H9 (cell line): ENCODE measurements around the gene AKT1S1. TPM values are rescaled to one million over a fixed set of nuclear protein-coding genes. Genes with fewer than 3 reads are reported as not detected.

Source experiments
- DNase-seq: peaks from one replicate; pipeline ENCODE4 v3.0.0-alpha.2; 2017
- H2AFZ ChIP-seq: one replicate; pipeline ENCODE4 v1.6.1; 2013; ENCODE audit warnings: mild to moderate bottlenecking, low read length, control low read depth, moderate library complexity
- H2AK5ac ChIP-seq: 2 replicates; pipeline ENCODE4 v1.6.1; 2013; ENCODE audit warnings: low read length, control low read depth, mixed read lengths; ENCODE audit not compliant: insufficient read length
- H2BK120ac ChIP-seq: one replicate; pipeline ENCODE4 v1.6.1; 2013; ENCODE audit warnings: low read depth, mild to moderate bottlenecking, low read length, control low read depth, inconsistent platforms; ENCODE audit not compliant: poor library complexity, severe bottlenecking
- H2BK12ac ChIP-seq: 2 replicates; pipeline ENCODE4 v1.6.1; 2013; ENCODE audit warnings: low read length, control low read depth, mixed read lengths, low read depth; ENCODE audit not compliant: insufficient read length
- H2BK15ac ChIP-seq: 2 replicates; pipeline ENCODE4 v1.6.1; 2013; ENCODE audit warnings: low read depth, low read length, control low read depth
- H2BK20ac ChIP-seq: one replicate; pipeline ENCODE4 v1.6.1; 2013; ENCODE audit warnings: low read depth, mild to moderate bottlenecking, low read length, control low read depth, inconsistent platforms; ENCODE audit not compliant: poor library complexity, severe bottlenecking
- H2BK5ac ChIP-seq: 2 replicates; pipeline ENCODE4 v1.6.1; 2013; ENCODE audit warnings: low read length, control low read depth, mixed read lengths; ENCODE audit not compliant: insufficient read length
- H3K14ac ChIP-seq: 2 replicates; pipeline ENCODE4 v1.6.1; 2013; ENCODE audit warnings: low read length, control low read depth; ENCODE audit not compliant: insufficient read depth
- H3K18ac ChIP-seq: 2 replicates; pipeline ENCODE4 v1.6.1; 2013; ENCODE audit warnings: low read depth, mild to moderate bottlenecking, mixed read lengths, low read length, control low read depth; ENCODE audit not compliant: insufficient read length
- H3K23ac ChIP-seq: 2 replicates; pipeline ENCODE4 v1.6.1; 2013; ENCODE audit warnings: low read length, control low read depth, mixed read lengths, low read depth; ENCODE audit not compliant: insufficient read length
- H3K23me2 ChIP-seq: 2 replicates; pipeline ENCODE4 v1.6.1; 2013; ENCODE audit warnings: low read depth, mild to moderate bottlenecking, mixed read lengths, low read length, control low read depth; ENCODE audit not compliant: insufficient read length, poor library complexity, severe bottlenecking
- H3K27ac ChIP-seq: 2 replicates; pipeline ENCODE4 v1.5.1; 2013; ENCODE audit warnings: low read length, control low read depth, mixed read lengths, low read depth; ENCODE audit not compliant: insufficient read length
- H3K27me3 ChIP-seq: 2 replicates; pipeline ENCODE4 v1.6.1; 2013; ENCODE audit warnings: low read length, control low read depth, inconsistent platforms; ENCODE audit not compliant: insufficient read depth
- H3K4ac ChIP-seq: 2 replicates; pipeline ENCODE4 v1.6.1; 2013; ENCODE audit warnings: low read depth, mild to moderate bottlenecking, control low read depth, inconsistent platforms, low read length, moderate library complexity
- H3K4me1 ChIP-seq: 2 replicates; pipeline ENCODE4 v1.6.1; 2013; ENCODE audit warnings: low read length, control low read depth, inconsistent platforms; ENCODE audit not compliant: insufficient read depth
- H3K4me2 ChIP-seq: 2 replicates; pipeline ENCODE4 v1.6.1; 2013; ENCODE audit warnings: low read length, control low read depth, mixed read lengths; ENCODE audit not compliant: insufficient read length, insufficient read depth
- H3K56ac ChIP-seq: 2 replicates; pipeline ENCODE4 v1.6.1; 2013; ENCODE audit warnings: low read depth, mild to moderate bottlenecking, mixed read lengths, low read length, control low read depth; ENCODE audit not compliant: insufficient read length
- H3K79me1 ChIP-seq: 2 replicates; pipeline ENCODE4 v1.6.1; 2013; ENCODE audit warnings: low read depth, mild to moderate bottlenecking, moderate library complexity, low read length, control low read depth, inconsistent platforms; ENCODE audit not compliant: insufficient read depth, poor library complexity, severe bottlenecking
- H3K79me2 ChIP-seq: 2 replicates; pipeline ENCODE4 v1.6.1; 2013; ENCODE audit warnings: low read length, control low read depth, inconsistent platforms; ENCODE audit not compliant: insufficient read depth
- H3K9ac ChIP-seq: 2 replicates; pipeline ENCODE4 v1.6.1; 2013; ENCODE audit warnings: low read length, control low read depth, mixed read lengths; ENCODE audit not compliant: insufficient read length; ENCODE audit errors: extremely low read depth
- H3K9me3 ChIP-seq: one replicate; pipeline ENCODE4 v1.6.1; 2013; ENCODE audit warnings: low read depth, low read length, inconsistent platforms; ENCODE audit not compliant: control insufficient read depth
- H3T11ph ChIP-seq: one replicate; pipeline ENCODE4 v1.6.1; 2013; ENCODE audit warnings: mild to moderate bottlenecking, low read length, control low read depth, inconsistent platforms
- H4K20me1 ChIP-seq: one replicate; pipeline ENCODE4 v1.6.1; 2013; ENCODE audit not compliant: control insufficient read depth, insufficient read length, insufficient read depth
- H4K5ac ChIP-seq: 2 replicates; pipeline ENCODE4 v1.6.1; 2013; ENCODE audit warnings: low read depth, mild to moderate bottlenecking, mixed read lengths, low read length, control low read depth; ENCODE audit not compliant: insufficient read length
- H4K8ac ChIP-seq: replicated peaks from 2 replicates; pipeline ENCODE4 v1.6.1; 2013; ENCODE audit warnings: low read length, control low read depth, mixed read lengths, low read depth; ENCODE audit not compliant: insufficient read length
- H4K91ac ChIP-seq: 2 replicates; pipeline ENCODE4 v1.6.1; 2013; ENCODE audit warnings: low read depth, mild to moderate bottlenecking, moderate library complexity, mixed read lengths, low read length, control low read depth; ENCODE audit not compliant: insufficient read length
- H3K27ac Mint-ChIP-seq, 3 experiments: 2 replicates in 2 of 3; 3 replicates in 1 of 3; pipeline ENCODE4 v1.8.0; 2020 to 2021; ENCODE audit warnings: mixed read lengths in 3 of 3, mild to moderate bottlenecking in 1 of 3, moderate library complexity in 1 of 3
- H3K27me3 Mint-ChIP-seq: 2 replicates; pipeline ENCODE4 v1.8.0; 2021; ENCODE audit warnings: low read depth, mild to moderate bottlenecking, moderate library complexity, mixed read lengths
- H3K36me3 Mint-ChIP-seq, 3 experiments: 2 replicates in 2 of 3; 3 replicates in 1 of 3; pipeline ENCODE4 v1.8.0; 2020 to 2021; ENCODE audit warnings: low read depth in 3 of 3, mixed read lengths in 3 of 3; ENCODE audit not compliant: insufficient read depth in 1 of 3
- H3K4me1 Mint-ChIP-seq, 2 experiments: 2 replicates each; pipeline ENCODE4 v1.8.0; 2020; ENCODE audit warnings: mixed read lengths in 2 of 2
- H3K4me3 Mint-ChIP-seq, 2 experiments: 2 replicates in 1 of 2; 3 replicates in 1 of 2; pipeline ENCODE4 v1.8.0; 2020 to 2021; ENCODE audit warnings: mild to moderate bottlenecking in 2 of 2, mixed read lengths in 2 of 2, moderate library complexity in 1 of 2
- H3K9me3 Mint-ChIP-seq, 2 experiments: 2 replicates in 1 of 2; 3 replicates in 1 of 2; pipeline ENCODE4 v1.8.0; 2020; ENCODE audit warnings: mild to moderate bottlenecking in 2 of 2, mixed read lengths in 2 of 2, moderate library complexity in 1 of 2
- WGBS: extraction: QIAGEN DNeasy Blood & Tissue Kit; methylation state at CpG from one replicate; pipeline ENCODE4 v1.1.7; 2013; ENCODE audit warnings: missing lambda C conversion rate, low lambda C conversion rate, mixed read lengths; ENCODE audit not compliant: insufficient read length; ENCODE audit errors: extremely low coverage; 5-methylcytosine and 5-hydroxymethylcytosine counted together
- total RNA-seq: library from RNA; stranded (reverse); gene quantifications from 2 replicates; pipeline ENCODE4 v1.2.1, GENCODE V29; 2021
- TF ChIP-seq, protein P1 (sequence below): fragments of 200-600 bp; sonication (generic); conservative IDR thresholded peaks from 3 replicates; pipeline ENCODE4 v1.8.0; 2021; ENCODE audit warnings: antibody characterized with exemption, mild to moderate bottlenecking

AKT1S1 gene
- total RNA-seq, 1 experiment from 2014 or later, result 43.5 TPM

DNA sequence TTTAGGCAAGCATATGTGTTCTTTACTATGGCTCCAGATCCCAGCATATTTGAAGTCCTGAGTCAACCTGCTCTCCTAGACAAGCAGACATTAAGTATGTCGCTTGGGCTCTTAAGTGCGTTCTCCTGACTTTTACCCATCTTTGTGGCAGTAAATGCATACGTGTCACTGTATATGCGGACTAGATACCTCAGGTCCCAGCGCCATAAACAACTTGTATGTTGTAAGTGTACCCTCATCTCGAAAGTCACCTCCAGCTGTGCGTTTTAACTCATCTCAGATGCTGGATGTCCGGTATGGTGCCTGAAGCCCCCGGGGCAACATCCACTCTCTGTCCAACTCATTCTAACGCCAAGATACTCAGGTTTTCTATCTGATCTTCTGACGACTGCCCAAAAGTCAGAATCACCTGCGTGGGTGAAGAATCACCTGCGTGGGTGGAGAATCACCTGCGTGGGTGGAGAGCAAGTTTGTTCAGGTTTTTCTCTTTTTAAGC lies 24.5 kb downstream of the AKT1S1 start:
- Histone ChIP-seq H3K18ac (no peak overlapping the region), H3K56ac (no peak overlapping the region), H2BK5ac (no peak overlapping the region), H2BK20ac (no peak overlapping the region), H4K5ac (no peak overlapping the region), H2BK120ac (no peak overlapping the region), H4K8ac (no peak overlapping the region), H4K20me1 (peaks cover 6% of the 10 kb centered on the region), H3T11ph (no peak overlapping the region), H3K23ac (no peak overlapping the region), H3K9me3 (no peaks in the 10 kb centered on the region), H3K4me1 (no peaks in the 10 kb centered on the region; the same call in 1 of the 2 replicates), H3K23me2 (peaks cover 10% of the 10 kb centered on the region), H3K27ac (no peak overlapping the region), H3K4ac (no peak overlapping the region), H3K79me2 (peaks cover 9% of the 10 kb centered on the region; the same call in 1 of the 2 replicates), H2BK12ac (no peak overlapping the region), H3K4me2 (peak overlapping the region; percentile 90), H2BK15ac (no peak overlapping the region), H3K79me1 (peaks cover 11% of the 10 kb centered on the region), H3K27me3 (no peaks in the 10 kb centered on the region), H3K9ac (no peak overlapping the region), H3K14ac (no peak overlapping the region), H2AFZ (no peak overlapping the region), H2AK5ac (no peak overlapping the region), H4K91ac (no peak overlapping the region)
- no peak for DNase-seq
- Mint-ChIP-seq H3K4me3 (peak overlapping the region; percentile 80 to 81), H3K9me3 (peaks cover 0 to 4% of the 10 kb centered on the region in 2 experiments; a peak in 2 of 5 replicates), H3K4me1 (peaks cover 22 to 27% of the 10 kb centered on the region in 2 experiments), H3K36me3 (peaks cover 35 to 60% (median 52%) of the 10 kb centered on the region in 3 experiments), H3K27ac (peak overlapping the region in 2 of 3 experiments; percentile 22 to 34; a peak in 3 of 7 replicates), H3K27me3 (no peaks in the 10 kb centered on the region; the same call in none of the 2 replicates)
- TF ChIP-seq, protein P1, sequence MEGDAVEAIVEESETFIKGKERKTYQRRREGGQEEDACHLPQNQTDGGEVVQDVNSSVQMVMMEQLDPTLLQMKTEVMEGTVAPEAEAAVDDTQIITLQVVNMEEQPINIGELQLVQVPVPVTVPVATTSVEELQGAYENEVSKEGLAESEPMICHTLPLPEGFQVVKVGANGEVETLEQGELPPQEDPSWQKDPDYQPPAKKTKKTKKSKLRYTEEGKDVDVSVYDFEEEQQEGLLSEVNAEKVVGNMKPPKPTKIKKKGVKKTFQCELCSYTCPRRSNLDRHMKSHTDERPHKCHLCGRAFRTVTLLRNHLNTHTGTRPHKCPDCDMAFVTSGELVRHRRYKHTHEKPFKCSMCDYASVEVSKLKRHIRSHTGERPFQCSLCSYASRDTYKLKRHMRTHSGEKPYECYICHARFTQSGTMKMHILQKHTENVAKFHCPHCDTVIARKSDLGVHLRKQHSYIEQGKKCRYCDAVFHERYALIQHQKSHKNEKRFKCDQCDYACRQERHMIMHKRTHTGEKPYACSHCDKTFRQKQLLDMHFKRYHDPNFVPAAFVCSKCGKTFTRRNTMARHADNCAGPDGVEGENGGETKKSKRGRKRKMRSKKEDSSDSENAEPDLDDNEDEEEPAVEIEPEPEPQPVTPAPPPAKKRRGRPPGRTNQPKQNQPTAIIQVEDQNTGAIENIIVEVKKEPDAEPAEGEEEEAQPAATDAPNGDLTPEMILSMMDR, result no peak
- no CpG with 5 or more reads among the region's 14 CpGs for WGBS
